PC-9 (cell line): ENCODE data around the gene MCF2L. TPM values are rescaled to one million over a fixed set of nuclear protein-coding genes. Genes with fewer than 3 reads are reported as not detected.

ENCODE experiments used
- BruUV-seq: library from RNA; stranded (reverse); fragments of 400-500 nt; replicated peaks from 2 replicates; lab custom pipeline; 2021; lab: Mats Ljungman, UMichigan
- CTCF ChIA-PET: fragments of 300-600 bp; sonication (Branson Sonifier 250); formaldehyde crosslinking; loops from one replicate; lab custom pipeline; 2022; ENCODE audit warnings: antibody characterized with exemption; lab: Charles Lee
- POLR2A ChIA-PET: fragments of 300-600 bp; sonication (Branson Sonifier 250); formaldehyde crosslinking; loops from one replicate; lab custom pipeline; 2022; ENCODE audit warnings: antibody characterized with exemption; ENCODE audit not compliant: unreplicated experiment; lab: Charles Lee
- DNase-seq, 2 experiments: peaks; one replicate each; pipeline versions ENCODE4 v3.0.0 to v3.0.0-alpha.2; 2015 to 2022; ENCODE audit warnings: mixed read lengths in 1 of 2
- H2AFZ ChIP-seq: fragments of 200-600 bp; sonication (generic); 2 replicates; pipeline ENCODE4 v1.8.1; 2017; ENCODE audit warnings: antibody characterized with exemption
- H3F3A ChIP-seq: fragments of 200-600 bp; sonication (generic); 2 replicates; pipeline ENCODE4 v1.8.1; 2017; ENCODE audit warnings: antibody characterized with exemption, mild to moderate bottlenecking, low read depth; ENCODE audit not compliant: insufficient read depth
- H3K27ac ChIP-seq: fragments of 200-600 bp; sonication (generic); 2 replicates; pipeline ENCODE4 v1.6.1; 2016; ENCODE audit warnings: mixed run types
- H3K27me3 ChIP-seq: fragments of 200-600 bp; sonication (generic); 2 replicates; pipeline ENCODE4 v1.6.1; 2016; ENCODE audit warnings: low read depth, mixed run types; ENCODE audit not compliant: insufficient read depth
- H3K36me3 ChIP-seq: fragments of 200-600 bp; sonication (generic); 2 replicates; pipeline ENCODE4 v1.6.1; 2016; ENCODE audit warnings: low read depth, mixed run types
- H3K4me1 ChIP-seq: fragments of 200-600 bp; sonication (generic); replicated peaks from 2 replicates; pipeline ENCODE4 v1.6.1; 2016; ENCODE audit warnings: mixed run types; ENCODE audit not compliant: insufficient read depth
- H3K4me2 ChIP-seq: fragments of 200-600 bp; sonication (generic); 2 replicates; pipeline ENCODE4 v1.6.1; 2017; ENCODE audit warnings: mixed run types
- H3K4me3 ChIP-seq: fragments of 200-600 bp; sonication (generic); 2 replicates; pipeline ENCODE4 v1.6.1; 2016; ENCODE audit warnings: mixed run types
- H3K79me2 ChIP-seq: fragments of 200-600 bp; sonication (generic); 2 replicates; pipeline ENCODE4 v1.6.1; 2017; ENCODE audit warnings: low read depth, mixed run types
- H3K9me2 ChIP-seq: fragments of 200-600 bp; sonication (generic); 2 replicates; pipeline ENCODE4 v1.8.1; 2017; ENCODE audit warnings: mild to moderate bottlenecking; ENCODE audit not compliant: insufficient read depth
- H3K9me3 ChIP-seq: fragments of 200-600 bp; sonication (generic); 2 replicates; pipeline ENCODE4 v1.8.1; 2016; ENCODE audit warnings: low read depth; ENCODE audit not compliant: insufficient read depth
- H4K20me1 ChIP-seq: fragments of 200-600 bp; sonication (generic); 2 replicates; pipeline ENCODE4 v1.8.1; 2017; ENCODE audit not compliant: insufficient read depth
- EZH2 ChIP-seq: fragments of 200-600 bp; sonication (generic); IDR thresholded peaks from 2 replicates; pipeline ENCODE4 v1.8.0; 2017; ENCODE audit warnings: antibody characterized with exemption, low read depth
- intact Hi-C: fragments of 100-400 bp; cut with micrococcal nuclease; formaldehyde crosslinking; loops from one replicate; pipeline ENCODE4 v1.10.0; 2022; ENCODE audit not compliant: unreplicated experiment
- total RNA-seq: library from RNA; stranded (reverse); gene quantifications from 2 replicates; pipeline ENCODE4 v1.2.3, GENCODE V29; 2021
- TF ChIP-seq, protein P1 (sequence below): fragments of 200-600 bp; sonication (generic); conservative IDR thresholded peaks from 2 replicates; pipeline ENCODE4 v1.6.1; 2017; ENCODE audit warnings: mixed run types, antibody characterized with exemption, mild to moderate bottlenecking, moderate library complexity

The MCF2L gene
- total RNA-seq, 1 experiment from 2014 or later, result 28.2 TPM

DNA sequence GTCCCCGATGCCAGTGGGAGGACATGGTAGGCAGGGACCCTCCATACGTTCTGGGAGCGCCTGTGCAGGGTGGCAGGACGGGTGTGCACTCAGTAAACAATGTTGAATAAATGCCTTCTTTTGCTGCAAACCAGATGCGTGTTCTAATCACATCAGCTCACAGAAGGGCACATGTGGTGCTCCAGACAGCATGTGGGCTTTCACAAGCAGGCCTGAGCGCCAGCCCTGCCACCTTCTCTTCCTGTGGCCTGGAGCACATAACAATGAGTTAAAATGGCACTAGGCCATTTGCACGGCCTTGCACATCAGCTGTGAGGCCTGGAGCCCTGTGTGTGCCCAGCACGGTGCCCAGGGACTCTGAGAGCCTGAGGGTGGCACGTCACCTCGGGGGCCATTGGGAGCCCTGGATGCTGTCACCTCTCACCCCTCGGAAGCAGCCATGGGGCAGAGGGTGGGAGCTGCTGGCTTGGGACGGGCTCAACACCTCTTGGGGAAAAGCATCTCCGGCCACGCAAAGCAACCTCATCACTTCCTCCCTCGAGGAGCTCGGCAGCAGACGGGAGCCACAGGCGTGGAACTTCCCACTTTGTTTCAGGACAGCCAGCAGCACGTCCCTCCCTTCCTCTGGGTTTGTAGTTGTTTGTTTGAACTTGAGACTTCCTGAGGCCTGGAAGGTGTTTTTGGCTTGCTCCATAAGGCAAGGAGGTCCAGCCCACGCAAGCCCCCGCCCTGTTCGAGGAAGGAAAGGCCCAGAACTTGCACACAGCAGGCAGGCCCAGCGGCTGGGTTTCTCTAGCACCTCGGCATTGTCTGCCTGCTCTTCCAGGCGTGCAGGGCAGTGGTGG lies 9.8 kb downstream of the MCF2L start:
- ChIA-PET CTCF (no interaction called here), POLR2A (no interaction called here)
- Histone ChIP-seq H3K27ac (no peak overlapping the region), H3K36me3 (no peaks in the 10 kb centered on the region), H3F3A (no peaks in the 10 kb centered on the region), H3K79me2 (no peaks in the 10 kb centered on the region), H3K4me2 (no peak overlapping the region), H3K9me3 (no peaks in the 10 kb centered on the region), H3K4me3 (no peak overlapping the region), H3K27me3 (no peaks in the 10 kb centered on the region), H4K20me1 (0 out of 2 replicates have a peak, but pooled peaks cover 11% of the 10 kb centered on the region), H3K9me2 (no peaks in the 10 kb centered on the region), H3K4me1 (no peaks in the 10 kb centered on the region), H2AFZ (no peak overlapping the region)
- no peak for DNase-seq
- BruUV-seq, result no TSS peak
- intact Hi-C loops, result no loop called here
- TF ChIP-seq EZH2, result no peak
- TF ChIP-seq, protein P1, sequence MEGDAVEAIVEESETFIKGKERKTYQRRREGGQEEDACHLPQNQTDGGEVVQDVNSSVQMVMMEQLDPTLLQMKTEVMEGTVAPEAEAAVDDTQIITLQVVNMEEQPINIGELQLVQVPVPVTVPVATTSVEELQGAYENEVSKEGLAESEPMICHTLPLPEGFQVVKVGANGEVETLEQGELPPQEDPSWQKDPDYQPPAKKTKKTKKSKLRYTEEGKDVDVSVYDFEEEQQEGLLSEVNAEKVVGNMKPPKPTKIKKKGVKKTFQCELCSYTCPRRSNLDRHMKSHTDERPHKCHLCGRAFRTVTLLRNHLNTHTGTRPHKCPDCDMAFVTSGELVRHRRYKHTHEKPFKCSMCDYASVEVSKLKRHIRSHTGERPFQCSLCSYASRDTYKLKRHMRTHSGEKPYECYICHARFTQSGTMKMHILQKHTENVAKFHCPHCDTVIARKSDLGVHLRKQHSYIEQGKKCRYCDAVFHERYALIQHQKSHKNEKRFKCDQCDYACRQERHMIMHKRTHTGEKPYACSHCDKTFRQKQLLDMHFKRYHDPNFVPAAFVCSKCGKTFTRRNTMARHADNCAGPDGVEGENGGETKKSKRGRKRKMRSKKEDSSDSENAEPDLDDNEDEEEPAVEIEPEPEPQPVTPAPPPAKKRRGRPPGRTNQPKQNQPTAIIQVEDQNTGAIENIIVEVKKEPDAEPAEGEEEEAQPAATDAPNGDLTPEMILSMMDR, result no peak

DNA sequence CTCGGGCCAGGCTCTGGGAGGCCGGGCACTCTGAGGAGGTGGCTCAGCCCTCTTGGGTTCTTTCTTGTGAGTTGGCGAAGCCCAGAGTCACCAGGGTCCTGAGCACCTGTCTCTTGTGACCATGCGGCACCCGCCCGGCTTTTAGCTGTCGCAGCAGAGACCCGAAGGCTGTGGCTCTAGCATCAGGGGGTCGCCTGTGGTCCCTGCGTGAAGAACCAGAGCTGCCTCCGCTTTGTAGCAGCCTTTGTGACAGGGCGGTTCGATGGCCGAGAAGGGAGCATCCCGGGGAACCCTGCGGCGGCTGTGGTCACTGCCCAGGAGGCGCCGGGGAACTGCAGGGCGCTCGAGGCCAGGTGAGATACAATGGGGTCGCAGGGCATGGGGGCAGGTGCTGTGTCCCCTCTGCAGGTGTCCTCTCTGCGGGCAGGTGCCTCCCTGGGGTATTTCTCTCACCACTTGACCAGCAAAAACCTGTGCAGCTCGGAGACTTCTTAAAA lies 10.4 kb downstream of the MCF2L start:
- ChIA-PET CTCF (no interaction called here), POLR2A (no interaction called here)
- H3K9me2 ChIP-seq, result no peaks in the 10 kb centered on the region
- BruUV-seq, result no TSS peak
- H3K27me3 ChIP-seq, result no peaks in the 10 kb centered on the region
- H4K20me1 ChIP-seq, result 0 out of 2 replicates have a peak, but pooled peaks cover 11% of the 10 kb centered on the region
- no peaks in the 10 kb centered on the region for H3K36me3 ChIP-seq
- no peak overlapping the region for H2AFZ ChIP-seq
- no peak overlapping the region for H3K27ac ChIP-seq
- H3K9me3 ChIP-seq, result no peaks in the 10 kb centered on the region
- no peak for DNase-seq
- no peak overlapping the region for H3K4me3 ChIP-seq
- H3K4me1 ChIP-seq, result no peaks in the 10 kb centered on the region
- intact Hi-C loops, result no loop called here
- TF ChIP-seq, protein P1, result no peak
- TF ChIP-seq EZH2, result no peak
- H3F3A ChIP-seq, result no peaks in the 10 kb centered on the region
- no peaks in the 10 kb centered on the region for H3K79me2 ChIP-seq
- no peak overlapping the region for H3K4me2 ChIP-seq

DNA sequence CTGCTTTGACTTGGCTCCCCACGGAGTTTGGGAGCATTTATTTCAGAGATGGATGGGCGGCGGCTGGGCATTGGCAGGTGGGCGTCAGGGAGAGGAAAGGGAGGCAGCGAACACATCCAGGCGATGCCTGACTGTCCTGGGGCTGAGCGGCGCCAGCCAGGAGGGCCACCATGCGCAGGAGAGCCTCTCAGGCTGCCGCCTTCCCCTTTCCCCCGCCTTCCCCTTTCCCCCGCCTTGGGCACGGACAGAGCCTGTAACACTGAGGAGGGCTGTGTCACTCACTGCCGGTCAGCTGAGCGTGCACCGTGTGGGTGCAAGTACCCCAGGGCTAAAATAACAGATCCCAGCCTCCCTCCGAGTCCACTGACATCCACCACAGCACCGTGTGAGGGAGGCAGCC lies 11.4 kb downstream of the MCF2L start:
- no peaks in the 10 kb centered on the region for H3K9me3 ChIP-seq
- no peaks in the 10 kb centered on the region for H3K4me1 ChIP-seq
- no peaks in the 10 kb centered on the region for H3K36me3 ChIP-seq
- BruUV-seq, result no TSS peak
- no peak for DNase-seq
- H3K27ac ChIP-seq, result no peak overlapping the region
- no peaks in the 10 kb centered on the region for H3K27me3 ChIP-seq
- H3K4me3 ChIP-seq, result no peak overlapping the region
- H3F3A ChIP-seq, result no peaks in the 10 kb centered on the region
- intact Hi-C loops, result no loop called here
- H4K20me1 ChIP-seq, result 0 out of 2 replicates have a peak, but pooled peaks cover 6% of the 10 kb centered on the region
- H3K4me2 ChIP-seq, result no peak overlapping the region
- no peak for TF ChIP-seq EZH2
- TF ChIP-seq, protein P1, result no peak
- ChIA-PET CTCF (no interaction called here), POLR2A (no interaction called here)
- H3K79me2 ChIP-seq, result no peaks in the 10 kb centered on the region
- H3K9me2 ChIP-seq, result no peaks in the 10 kb centered on the region
- H2AFZ ChIP-seq, result no peak overlapping the region
